PC-9 (cell line): ENCODE measurements around the gene EPS15.

Experiments
- EZH2 ChIP-seq: fragments of 200-600 bp; sonication (generic); IDR thresholded peaks from 2 replicates; pipeline ENCODE4 v1.8.0; 2017; ENCODE audit warnings: antibody characterized with exemption, low read depth
- TF ChIP-seq, protein P1 (sequence below): fragments of 200-600 bp; sonication (generic); conservative IDR thresholded peaks from 2 replicates; pipeline ENCODE4 v1.6.1; 2017; ENCODE audit warnings: mixed run types, antibody characterized with exemption, mild to moderate bottlenecking, moderate library complexity

DNA sequence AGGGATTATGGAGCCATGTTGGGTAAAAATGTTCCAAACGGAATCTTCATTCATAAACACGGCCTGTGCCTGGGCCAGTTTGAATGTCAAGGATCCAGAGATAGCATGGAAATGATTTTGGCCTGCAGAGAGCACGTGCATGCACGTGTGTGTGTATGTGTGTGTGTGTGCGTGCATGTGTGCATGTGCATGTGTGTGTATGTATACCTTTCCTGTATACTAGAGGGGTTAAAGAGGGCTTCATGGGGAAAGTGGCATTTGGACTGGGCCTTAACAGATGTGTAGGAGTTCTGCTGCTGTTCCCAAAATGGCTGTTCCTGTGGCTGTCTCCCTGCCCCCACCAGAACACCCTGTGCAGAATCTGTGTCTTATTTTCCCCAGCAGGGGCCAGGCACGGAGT is 210.4 kb downstream of the EPS15 start:
- TF ChIP-seq, protein P1, sequence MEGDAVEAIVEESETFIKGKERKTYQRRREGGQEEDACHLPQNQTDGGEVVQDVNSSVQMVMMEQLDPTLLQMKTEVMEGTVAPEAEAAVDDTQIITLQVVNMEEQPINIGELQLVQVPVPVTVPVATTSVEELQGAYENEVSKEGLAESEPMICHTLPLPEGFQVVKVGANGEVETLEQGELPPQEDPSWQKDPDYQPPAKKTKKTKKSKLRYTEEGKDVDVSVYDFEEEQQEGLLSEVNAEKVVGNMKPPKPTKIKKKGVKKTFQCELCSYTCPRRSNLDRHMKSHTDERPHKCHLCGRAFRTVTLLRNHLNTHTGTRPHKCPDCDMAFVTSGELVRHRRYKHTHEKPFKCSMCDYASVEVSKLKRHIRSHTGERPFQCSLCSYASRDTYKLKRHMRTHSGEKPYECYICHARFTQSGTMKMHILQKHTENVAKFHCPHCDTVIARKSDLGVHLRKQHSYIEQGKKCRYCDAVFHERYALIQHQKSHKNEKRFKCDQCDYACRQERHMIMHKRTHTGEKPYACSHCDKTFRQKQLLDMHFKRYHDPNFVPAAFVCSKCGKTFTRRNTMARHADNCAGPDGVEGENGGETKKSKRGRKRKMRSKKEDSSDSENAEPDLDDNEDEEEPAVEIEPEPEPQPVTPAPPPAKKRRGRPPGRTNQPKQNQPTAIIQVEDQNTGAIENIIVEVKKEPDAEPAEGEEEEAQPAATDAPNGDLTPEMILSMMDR = no peak
- no peak for TF ChIP-seq EZH2
